Ishikawa (cell line): ENCODE results near the gene DPH1.
A peak's percentile ranks its signal among the peaks of the same experiment; 100 is the strongest.

Experiments
- CEBPB ChIP-seq: IDR thresholded peaks from 2 replicates; pipeline ENCODE4 v1.6.1; 2012
- CREB1 ChIP-seq: IDR thresholded peaks from 2 replicates; pipeline ENCODE4 v1.6.1; 2012; ENCODE audit warnings: low read depth
- EGR1 ChIP-seq: IDR thresholded peaks from 2 replicates; pipeline ENCODE4 v1.6.1; 2012
- EP300 ChIP-seq: IDR thresholded peaks from 2 replicates; pipeline ENCODE4 v1.6.1; 2012; ENCODE audit warnings: borderline replicate concordance
- FOXM1 ChIP-seq: IDR thresholded peaks from 2 replicates; pipeline ENCODE4 v1.6.1; 2012; ENCODE audit warnings: low read depth, borderline replicate concordance
- NFIC ChIP-seq: IDR thresholded peaks from 2 replicates; pipeline ENCODE4 v1.6.1; 2012
- RAD21 ChIP-seq: IDR thresholded peaks from 2 replicates; pipeline ENCODE4 v1.6.1; 2012; ENCODE audit warnings: low read depth
- REST ChIP-seq: IDR thresholded peaks from 2 replicates; pipeline ENCODE4 v1.6.1; 2012; ENCODE audit warnings: low read depth, mild to moderate bottlenecking
- TAF1 ChIP-seq: IDR thresholded peaks from 2 replicates; pipeline ENCODE4 v1.6.1; 2012; ENCODE audit warnings: low read depth, mild to moderate bottlenecking
- TCF12 ChIP-seq: IDR thresholded peaks from 2 replicates; pipeline ENCODE4 v1.6.1; 2012; ENCODE audit warnings: low read depth
- TEAD4 ChIP-seq: IDR thresholded peaks from 2 replicates; pipeline ENCODE4 v1.6.1; 2012
- USF1 ChIP-seq: IDR thresholded peaks from 2 replicates; pipeline ENCODE4 v1.6.1; 2012
- YY1 ChIP-seq: IDR thresholded peaks from 2 replicates; pipeline ENCODE4 v1.6.1; 2012; ENCODE audit warnings: low read depth
- ZBTB7A ChIP-seq: IDR thresholded peaks from 2 replicates; pipeline ENCODE4 v1.6.1; 2012; ENCODE audit warnings: low read depth
- TF ChIP-seq, protein P1 (sequence below): IDR thresholded peaks from 2 replicates; pipeline ENCODE4 v1.6.1; 2012

Gene DPH1

GRCh38 chr17:2029911-2030778 lies at the start of gene DPH1:
TSS of gene DPH1 (plus strand) at chr17:2030153. CDS start at chr17:2030170, 17 bp downstream.
- TF ChIP-seq EP300 (no peak), RAD21 (no peak), FOXM1 (no peak), TEAD4 (peak; percentile 66), TCF12 (peak; percentile 81), YY1 (peak; percentile 98), CEBPB (no peak), REST (peak; percentile 20; the same call in 1 of the 2 replicates), USF1 (peak; percentile 92), ZBTB7A (no peak), NFIC (no peak), TAF1 (peak; percentile 86), CREB1 (0 out of 2 replicates have a peak, but pooled peaks have one; percentile 10), EGR1 (peak; percentile 93)
- TF ChIP-seq, protein P1, sequence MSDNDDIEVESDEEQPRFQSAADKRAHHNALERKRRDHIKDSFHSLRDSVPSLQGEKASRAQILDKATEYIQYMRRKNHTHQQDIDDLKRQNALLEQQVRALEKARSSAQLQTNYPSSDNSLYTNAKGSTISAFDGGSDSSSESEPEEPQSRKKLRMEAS: peak; percentile 99

GRCh38 chr17:1980665-1981250 lies 49.2 kb upstream of the DPH1 start:
- TF ChIP-seq YY1 (no peak), TCF12 (no peak)

DNA sequence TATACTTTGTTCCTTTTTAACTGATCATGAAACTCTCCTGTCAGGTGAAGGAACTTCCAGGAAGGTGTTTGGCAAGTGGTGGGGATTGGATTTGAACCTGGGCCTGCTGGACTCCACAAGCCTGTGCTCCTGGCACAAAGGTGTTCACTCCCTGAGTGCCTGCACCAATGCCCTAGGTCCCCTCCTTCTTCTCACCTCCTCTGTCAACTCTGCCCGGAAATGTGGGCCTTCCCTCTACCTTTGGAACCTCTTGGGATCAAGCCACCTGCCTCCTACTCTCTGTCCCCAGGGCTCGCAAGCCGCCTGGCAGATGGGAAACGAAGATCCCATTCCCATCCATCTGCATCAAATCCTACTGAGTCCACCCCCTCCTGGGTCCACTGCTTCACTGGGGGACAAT lies 44.9 kb upstream of the DPH1 start:
- TF ChIP-seq TAF1 (no peak), RAD21 (no peak), ZBTB7A (no peak), FOXM1 (no peak), TEAD4 (no peak), TCF12 (no peak)
- TF ChIP-seq, protein P1: no peak

- TF ChIP-seq EGR1: no peak
Observed at GRCh38 chr17:1985686-1986085, 44.3 kb upstream of the DPH1 start.

- TF ChIP-seq, protein P1: no peak
- TF ChIP-seq EGR1 (no peak), CEBPB (no peak), USF1 (no peak), TCF12 (no peak), TEAD4 (no peak), RAD21 (no peak), REST (no peak), EP300 (no peak), YY1 (no peak), TAF1 (no peak)
Observed at GRCh38 chr17:1986783-1987451, 43.0 kb upstream of the DPH1 start.
